GM12864 (cell line): ENCODE measurements around the gene NDUFAB1.

ENCODE experiments used
- DNase-seq: peaks from one replicate; pipeline ENCODE4 v3.0.0-alpha.2; 2011; ENCODE audit warnings: low read depth
- H3K4me3 ChIP-seq: 2 replicates; pipeline ENCODE4 v1.5.1; 2011; ENCODE audit warnings: mild to moderate bottlenecking, low read depth, low read length, control low read depth
- CTCF ChIP-seq: IDR thresholded peaks from 2 replicates; pipeline ENCODE4 v1.5.1; 2011; ENCODE audit warnings: low read depth, mild to moderate bottlenecking, moderate library complexity, low read length, control low read depth, inconsistent platforms; ENCODE audit errors: missing control alignments

Gene NDUFAB1

GRCh38 chr16:23581764-23582163 is 14.4 kb downstream of the NDUFAB1 start:
- TF ChIP-seq CTCF, result no peak
- no peak overlapping the region for H3K4me3 ChIP-seq
- DNase-seq, result no peak

GRCh38 chr16:23580391-23580790 is 15.7 kb downstream of the NDUFAB1 start:
- DNase-seq, result no peak
- TF ChIP-seq CTCF, result no peak
- H3K4me3 ChIP-seq, result no peak overlapping the region

GRCh38 chr16:23579371-23579770 is 16.7 kb downstream of the NDUFAB1 start:
- no peak overlapping the region for H3K4me3 ChIP-seq
- no peak for TF ChIP-seq CTCF
- no peak for DNase-seq

GRCh38 chr16:23578101-23578830 is 17.9 kb downstream of the NDUFAB1 start:
- H3K4me3 ChIP-seq, result no peak overlapping the region
- no peak for TF ChIP-seq CTCF
- no peak for DNase-seq

GRCh38 chr16:23577493-23577892 is 18.6 kb downstream of the NDUFAB1 start:
- no peak for TF ChIP-seq CTCF

GRCh38 chr16:23575834-23576233 is 20.3 kb downstream of the NDUFAB1 start:
- no peak for TF ChIP-seq CTCF
- H3K4me3 ChIP-seq, result no peak overlapping the region
- no peak for DNase-seq

More at GRCh38 chr16:23577493-23577892, 18.6 kb downstream of the NDUFAB1 start:
- H3K4me3 ChIP-seq, result no peak overlapping the region
- no peak for DNase-seq

GRCh38 chr16:23573817-23574216 is 22.3 kb downstream of the NDUFAB1 start:
- H3K4me3 ChIP-seq, result no peak overlapping the region
- no peak for DNase-seq
- TF ChIP-seq CTCF, result no peak
